ENCODE data around the gene SH2B3.

SH2B3 gene

GRCh38 chr12:111424189-111424792 is 18.6 kb downstream of the SH2B3 start:
- CTCF ChIA-PET, result no interaction called here
- TF ChIP-seq FOXA1 (IDR thresholded peaks at IDR 0.05) (no peak), SUZ12 (IDR thresholded peaks at IDR 0.05) (no peak), ARNT (IDR thresholded peaks at IDR 0.05) (no peak), TARDBP (IDR thresholded peaks at IDR 0.05) (no peak), LEF1 (IDR thresholded peaks at IDR 0.05; ENCODE audit: borderline replicate concordance) (no peak), ELF4 (IDR thresholded peaks at IDR 0.05) (no peak), L3MBTL2 (conservative IDR thresholded peaks at IDR 0.05) (no peak)
- TF ChIP-seq, protein P1, sequence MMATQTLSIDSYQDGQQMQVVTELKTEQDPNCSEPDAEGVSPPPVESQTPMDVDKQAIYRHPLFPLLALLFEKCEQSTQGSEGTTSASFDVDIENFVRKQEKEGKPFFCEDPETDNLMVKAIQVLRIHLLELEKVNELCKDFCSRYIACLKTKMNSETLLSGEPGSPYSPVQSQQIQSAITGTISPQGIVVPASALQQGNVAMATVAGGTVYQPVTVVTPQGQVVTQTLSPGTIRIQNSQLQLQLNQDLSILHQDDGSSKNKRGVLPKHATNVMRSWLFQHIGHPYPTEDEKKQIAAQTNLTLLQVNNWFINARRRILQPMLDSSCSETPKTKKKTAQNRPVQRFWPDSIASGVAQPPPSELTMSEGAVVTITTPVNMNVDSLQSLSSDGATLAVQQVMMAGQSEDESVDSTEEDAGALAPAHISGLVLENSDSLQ (IDR thresholded peaks at IDR 0.05), result no peak
- POLR2A ChIA-PET, result no interaction called here
- no peak for DNase-seq (ENCODE audit: extremely low spot score)

GRCh38 chr12:111424793-111425251 is 19.1 kb downstream of the SH2B3 start:
- DNase-seq (ENCODE audit: extremely low spot score), result no peak
- ChIA-PET CTCF (no interaction called here), POLR2A (no interaction called here)
- no peak for TF ChIP-seq NFRKB (IDR thresholded peaks at IDR 0.05)
- no peak for TF ChIP-seq LEF1 (IDR thresholded peaks at IDR 0.05; ENCODE audit: borderline replicate concordance)
- no peak for TF ChIP-seq FOXM1 (IDR thresholded peaks at IDR 0.05; ENCODE audit: borderline replicate concordance)
- TF ChIP-seq ELF4 (IDR thresholded peaks at IDR 0.05), result no peak
- TF ChIP-seq BHLHE40 (IDR thresholded peaks at IDR 0.05; ENCODE audit: borderline replicate concordance), result no peak
- TF ChIP-seq FOXA1 (IDR thresholded peaks at IDR 0.05), result no peak
- no peak for TF ChIP-seq ARNT (IDR thresholded peaks at IDR 0.05)
- no peak for TF ChIP-seq ZNF384 (IDR thresholded peaks at IDR 0.05)
- TF ChIP-seq CTBP1 (IDR thresholded peaks at IDR 0.05; ENCODE audit: borderline replicate concordance), result no peak
- TF ChIP-seq, protein P1 (IDR thresholded peaks at IDR 0.05), result no peak
- no peak for TF ChIP-seq TARDBP (IDR thresholded peaks at IDR 0.05)
- no peak for TF ChIP-seq SUZ12 (IDR thresholded peaks at IDR 0.05)
- no peak for TF ChIP-seq SP1 (IDR thresholded peaks at IDR 0.05)
- no peak for TF ChIP-seq FOXK2 (IDR thresholded peaks at IDR 0.05)
- TF ChIP-seq HDGF (IDR thresholded peaks at IDR 0.05; ENCODE audit: borderline replicate concordance), result no peak
- TF ChIP-seq L3MBTL2 (conservative IDR thresholded peaks at IDR 0.05), result no peak

GRCh38 chr12:111425655-111426054 is 19.9 kb downstream of the SH2B3 start:
- CTCF ChIA-PET, result interaction anchor here (0.6 kb wide), 2 partner anchors 15 to 149 kb away, joined by 3 read pairs; no protein-coding TSS in a partner anchor
- POLR2A ChIA-PET, result no interaction called here
- TF ChIP-seq ARNT (IDR thresholded peaks at IDR 0.05) (no peak), FOXA1 (IDR thresholded peaks at IDR 0.05) (no peak), ELF4 (IDR thresholded peaks at IDR 0.05) (no peak), SP1 (IDR thresholded peaks at IDR 0.05) (no peak), SUZ12 (IDR thresholded peaks at IDR 0.05) (no peak), FOXK2 (IDR thresholded peaks at IDR 0.05) (no peak), TARDBP (IDR thresholded peaks at IDR 0.05) (no peak), FOXM1 (IDR thresholded peaks at IDR 0.05; ENCODE audit: borderline replicate concordance) (no peak), BHLHE40 (IDR thresholded peaks at IDR 0.05; ENCODE audit: borderline replicate concordance) (no peak), NFRKB (IDR thresholded peaks at IDR 0.05) (no peak), ZNF384 (IDR thresholded peaks at IDR 0.05) (no peak), LEF1 (IDR thresholded peaks at IDR 0.05; ENCODE audit: borderline replicate concordance) (no peak), CTBP1 (IDR thresholded peaks at IDR 0.05; ENCODE audit: borderline replicate concordance) (no peak), HDGF (IDR thresholded peaks at IDR 0.05; ENCODE audit: borderline replicate concordance) (no peak), L3MBTL2 (conservative IDR thresholded peaks at IDR 0.05) (no peak)
- TF ChIP-seq, protein P1 (IDR thresholded peaks at IDR 0.05), result no peak
- DNase-seq (ENCODE audit: extremely low spot score), result no peak

- CTCF ChIA-PET, result interaction anchor here (0.6 to 1.1 kb wide), 2 partner anchors 30 to 392 kb away, joined by 3 to 7 read pairs; no protein-coding TSS in a partner anchor
Observed at GRCh38 chr12:111426344-111427185, 20.8 kb downstream of the SH2B3 start.

More at GRCh38 chr12:111426344-111427185, 20.8 kb downstream of the SH2B3 start:
- POLR2A ChIA-PET, result no interaction called here
- TF ChIP-seq FOXA1 (IDR thresholded peaks at IDR 0.05) (no peak), LEF1 (IDR thresholded peaks at IDR 0.05; ENCODE audit: borderline replicate concordance) (no peak), SUZ12 (IDR thresholded peaks at IDR 0.05) (no peak), L3MBTL2 (conservative IDR thresholded peaks at IDR 0.05) (no peak), SP1 (IDR thresholded peaks at IDR 0.05) (no peak), ZNF384 (IDR thresholded peaks at IDR 0.05) (no peak)
- TF ChIP-seq, protein P1 (IDR thresholded peaks at IDR 0.05), result no peak
- DNase-seq (ENCODE audit: extremely low spot score), result no peak

All from HEK293T (cell line).